ENCODE results near the gene VPS26C. TPM values are rescaled to one million over a fixed set of nuclear protein-coding genes. Genes with fewer than 3 reads are reported as not detected.

VPS26C gene
- total RNA-seq, 1 experiment from 2014 or later = 62.8 TPM

DNA sequence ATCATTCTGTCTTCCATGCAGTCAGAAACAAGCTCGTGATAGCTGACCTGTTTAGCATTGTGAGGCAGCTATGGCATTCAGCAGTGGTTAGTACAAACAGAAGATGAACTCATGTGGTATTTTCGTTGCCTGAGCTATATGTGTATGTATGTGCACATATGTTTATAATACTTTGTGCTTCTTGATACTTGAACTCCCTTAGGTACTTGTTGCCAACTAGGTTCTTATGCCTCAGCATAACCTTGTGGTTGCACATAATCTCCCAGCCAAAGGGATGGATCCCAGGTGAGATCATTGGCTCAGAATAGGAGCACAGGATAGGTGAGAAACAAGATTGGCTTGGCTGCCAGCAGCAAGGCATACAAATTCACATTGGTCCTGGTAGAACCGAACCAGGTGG is 86.1 kb downstream of the VPS26C start:
- ChIA-PET POLR2A (no interaction called here), CTCF (no interaction called here)
- Mint-ChIP-seq H3K27me3 (ENCODE audit: low read depth) (no peaks in the 10 kb centered on the region), H3K4me1 (peaks cover 5% of the 10 kb centered on the region; the same call in 1 of the 2 replicates), H3K27ac (no peak overlapping the region), H3K9me3 (peaks cover 5% of the 10 kb centered on the region; the same call in 1 of the 2 replicates), H3K36me3 (peaks cover 7% of the 10 kb centered on the region), H3K4me3 (no peak overlapping the region)
- ATAC-seq = no peak
- no peak for DNase-seq (ENCODE audit: low spot score)
- TF ChIP-seq RELA (CRISPR knock-in tag; IDR thresholded peaks at IDR 0.05; ENCODE audit: borderline replicate concordance) = no peak
- no peak for TF ChIP-seq TEAD4 (CRISPR knock-in tag; IDR thresholded peaks at IDR 0.05)
- no peak for TF ChIP-seq ZNF396 (CRISPR knock-in tag; IDR thresholded peaks at IDR 0.05; ENCODE audit: borderline replicate concordance)
- TF ChIP-seq, protein P1, sequence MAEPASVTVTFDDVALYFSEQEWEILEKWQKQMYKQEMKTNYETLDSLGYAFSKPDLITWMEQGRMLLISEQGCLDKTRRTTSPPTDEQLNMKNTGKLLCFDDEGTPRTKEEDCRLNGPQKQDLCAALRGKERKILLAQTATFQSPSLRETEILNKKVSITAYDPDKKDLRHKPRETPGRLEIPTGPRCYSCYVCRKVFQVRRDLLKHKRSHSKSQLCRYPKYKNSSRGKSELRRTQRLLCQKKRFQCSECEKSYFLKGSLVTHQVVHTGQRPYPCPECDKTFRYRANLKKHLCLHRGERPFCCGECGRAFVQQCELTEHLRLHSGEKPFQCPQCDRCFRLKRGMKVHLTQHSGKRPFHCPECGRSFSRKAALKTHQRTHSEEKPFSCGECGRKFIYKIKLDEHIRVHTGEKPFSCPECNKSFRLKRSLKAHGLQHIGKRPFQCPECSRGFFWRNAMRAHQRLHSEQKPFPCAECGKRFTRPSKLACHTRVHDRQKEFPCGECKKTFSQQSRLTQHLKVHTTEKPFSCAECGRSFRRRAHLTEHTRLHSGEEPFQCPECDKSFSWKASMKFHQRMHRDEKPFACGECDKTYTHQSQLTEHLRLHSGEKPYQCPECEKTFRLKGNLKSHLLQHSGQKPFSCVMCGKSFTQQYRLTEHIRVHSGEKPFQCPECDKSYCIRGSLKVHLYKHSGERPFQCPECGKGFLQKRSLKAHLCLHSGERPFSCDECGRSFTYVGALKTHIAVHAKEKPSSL (CRISPR knock-in tag; conservative IDR thresholded peaks at IDR 0.05) = no peak
- no peak for TF ChIP-seq E2F5 (CRISPR knock-in tag; IDR thresholded peaks at IDR 0.05)
- no peak for TF ChIP-seq SOX15 (CRISPR knock-in tag; IDR thresholded peaks at IDR 0.05)
- TF ChIP-seq ZNF532 (CRISPR knock-in tag; IDR thresholded peaks at IDR 0.05; ENCODE audit: borderline replicate concordance) = no peak
- TF ChIP-seq MLX (CRISPR knock-in tag; IDR thresholded peaks at IDR 0.05) = no peak
- no peak for TF ChIP-seq ZNF281 (CRISPR knock-in tag; IDR thresholded peaks at IDR 0.05)
- no peak for TF ChIP-seq OVOL2 (CRISPR knock-in tag; IDR thresholded peaks at IDR 0.05; ENCODE audit: borderline replicate concordance)
- no peak for TF ChIP-seq AR (CRISPR knock-in tag; IDR thresholded peaks at IDR 0.05)
- TF ChIP-seq NR1H2 (CRISPR knock-in tag; IDR thresholded peaks at IDR 0.05) = no peak
- no peak for TF ChIP-seq GRHL2 (CRISPR knock-in tag; IDR thresholded peaks at IDR 0.05; ENCODE audit: insufficient replicate concordance, severe bottlenecking)
- TF ChIP-seq HMGXB4 (CRISPR knock-in tag; IDR thresholded peaks at IDR 0.05) = no peak
- TF ChIP-seq, protein P2, sequence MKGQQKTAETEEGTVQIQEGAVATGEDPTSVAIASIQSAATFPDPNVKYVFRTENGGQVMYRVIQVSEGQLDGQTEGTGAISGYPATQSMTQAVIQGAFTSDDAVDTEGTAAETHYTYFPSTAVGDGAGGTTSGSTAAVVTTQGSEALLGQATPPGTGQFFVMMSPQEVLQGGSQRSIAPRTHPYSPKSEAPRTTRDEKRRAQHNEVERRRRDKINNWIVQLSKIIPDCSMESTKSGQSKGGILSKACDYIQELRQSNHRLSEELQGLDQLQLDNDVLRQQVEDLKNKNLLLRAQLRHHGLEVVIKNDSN (CRISPR knock-in tag; IDR thresholded peaks at IDR 0.05) = no peak
- no peak for TF ChIP-seq JAZF1 (CRISPR knock-in tag; IDR thresholded peaks at IDR 0.05)
- no peak for TF ChIP-seq CTCF (IDR thresholded peaks at IDR 0.05)
